HCT116 (cell line): ENCODE data around the gene MUC4. TPM values are rescaled to one million over a fixed set of nuclear protein-coding genes. Genes with fewer than 3 reads are reported as not detected.

Experiments
- ATAC-seq: fragments of 200-7000 bp; cut with Tn5 transposase; 2 replicates; pipeline ENCODE4 v1.9.1; 2020; ENCODE audit warnings: mild to moderate bottlenecking, moderate library complexity
- BruUV-seq: library from RNA; stranded (reverse); fragments of 400-500 nt; replicated peaks from 2 replicates; lab custom pipeline; 2021; lab: Mats Ljungman, UMichigan
- CTCF ChIA-PET: fragments of 300-600 bp; sonication (Branson Sonifier 250); formaldehyde crosslinking; loops from one replicate; lab custom pipeline; 2021; ENCODE audit warnings: antibody characterized with exemption; lab: Charles Lee
- POLR2A ChIA-PET: fragments of 300-600, 350-600 bp; sonication (Branson Sonifier 250); formaldehyde crosslinking; loops from one replicate; lab custom pipeline; 2021; ENCODE audit warnings: antibody characterized with exemption; lab: Charles Lee
- RAD21 ChIA-PET, 2 experiments: fragments of 300-600 bp; sonication (Branson Sonifier 250); formaldehyde crosslinking; loops; one replicate each; lab custom pipeline; 2023; ENCODE audit warnings: low total read pairs in 2 of 2; ENCODE audit not compliant: uncharacterized antibody in 2 of 2, unreplicated experiment in 2 of 2, low non-redundant PET in 1 of 2; lab: Charles Lee
- DNase-seq: peaks from one replicate; pipeline ENCODE4 v3.0.0-alpha.2; 2010; ENCODE audit warnings: low read depth, low spot score
- H2AFZ ChIP-seq: fragments of 200-600 bp; shearing (Covaris generic), sonication (generic); 2 replicates; pipeline ENCODE4 v1.6.1; 2017; ENCODE audit warnings: low read depth, mixed run types, mixed read lengths, antibody characterized with exemption, low read length; ENCODE audit not compliant: poor library complexity, severe bottlenecking
- H3K27ac ChIP-seq: 2 replicates; pipeline ENCODE4 v1.5.1; 2012; ENCODE audit warnings: low read depth, low read length
- H3K27me3 ChIP-seq: fragments of 200-600 bp; sonication (generic); 2 replicates; pipeline ENCODE4 v1.6.1; 2016; ENCODE audit warnings: mixed run types, low read length, mixed read lengths; ENCODE audit not compliant: insufficient read depth
- H3K36me3 ChIP-seq, 2 experiments: fragments of 200-500 bp in 1 of 2; fragments of 200-600 bp in 1 of 2; sonication (Bioruptor generic) in 1 of 2; sonication (generic) in 1 of 2; 2 replicates each; pipeline versions ENCODE4 v1.5.1 to v1.6.1; 2014 to 2016; ENCODE audit warnings: low read length in 2 of 2, inconsistent platforms in 1 of 2, mixed read lengths in 1 of 2, mixed run types in 1 of 2; ENCODE audit not compliant: insufficient read depth in 2 of 2, control insufficient read depth in 1 of 2
- H3K4me1 ChIP-seq, 2 experiments: fragments of 200-600 bp in 1 of 2; sonication (generic) in 1 of 2; 2 replicates each; pipeline versions ENCODE4 v1.5.1 to v1.6.1; 2012 to 2017; ENCODE audit warnings: low read length in 2 of 2, inconsistent platforms in 1 of 2, mild to moderate bottlenecking in 1 of 2, mixed read lengths in 1 of 2, mixed run types in 1 of 2, moderate library complexity in 1 of 2; ENCODE audit not compliant: insufficient read depth in 2 of 2, control insufficient read depth in 1 of 2
- H3K4me2 ChIP-seq: fragments of 200-600 bp; sonication (generic); 2 replicates; pipeline ENCODE4 v1.6.1; 2017; ENCODE audit warnings: mixed run types, low read length, mixed read lengths
- H3K4me3 ChIP-seq, 2 experiments: fragments of 200-600 bp in 1 of 2; sonication (generic) in 1 of 2; replicated peaks in 1 of 2; 2 replicates each; pipeline ENCODE4 v1.5.1; 2011 to 2016; ENCODE audit warnings: low read length in 2 of 2, control low read depth in 1 of 2, low read depth in 1 of 2, mild to moderate bottlenecking in 1 of 2, mixed read lengths in 1 of 2, mixed run types in 1 of 2
- H3K79me2 ChIP-seq: fragments of 200-600 bp; sonication (generic); 2 replicates; pipeline ENCODE4 v1.6.1; 2017; ENCODE audit warnings: mild to moderate bottlenecking, mixed run types, low read length, moderate library complexity, mixed read lengths; ENCODE audit not compliant: insufficient read depth
- H3K9ac ChIP-seq: fragments of 200-600 bp; sonication (generic); 2 replicates; pipeline ENCODE4 v1.6.1; 2016; ENCODE audit warnings: low read length, mixed read lengths
- H3K9me2 ChIP-seq: fragments of 200-600 bp; sonication (generic), shearing (Covaris generic); 2 replicates; pipeline ENCODE4 v1.6.1; 2017; ENCODE audit warnings: mixed run types, mild to moderate bottlenecking, moderate library complexity; ENCODE audit not compliant: insufficient read depth
- H3K9me3 ChIP-seq, 2 experiments: fragments of 200-500 bp in 1 of 2; fragments of 200-600 bp in 1 of 2; sonication (Bioruptor generic) in 1 of 2; sonication (generic) in 1 of 2; 2 replicates each; pipeline ENCODE4 v1.6.1; 2014 to 2017; ENCODE audit warnings: low read length in 2 of 2, mixed read lengths in 2 of 2, inconsistent platforms in 1 of 2, low read depth in 1 of 2, mild to moderate bottlenecking in 1 of 2, mixed run types in 1 of 2, moderate library complexity in 1 of 2; ENCODE audit not compliant: control insufficient read depth in 1 of 2, insufficient read depth in 1 of 2
- H4K20me1 ChIP-seq: fragments of 200-600 bp; sonication (generic), shearing (Covaris generic); 2 replicates; pipeline ENCODE4 v1.6.1; 2017; ENCODE audit warnings: mixed run types, mild to moderate bottlenecking, moderate library complexity; ENCODE audit not compliant: insufficient read depth
- EGR1 ChIP-seq: IDR thresholded peaks from 2 replicates; pipeline ENCODE4 v1.6.1; 2012; ENCODE audit warnings: low read depth
- ELF1 ChIP-seq: IDR thresholded peaks from 2 replicates; pipeline ENCODE4 v1.6.1; 2012; ENCODE audit warnings: low read depth, borderline replicate concordance
- EZH2 ChIP-seq: fragments of 200-600 bp; sonication (generic); IDR thresholded peaks from 2 replicates; pipeline ENCODE4 v1.6.1; 2017; ENCODE audit warnings: antibody characterized with exemption, mixed run types
- EZH2phosphoT487 ChIP-seq: fragments of 200-600 bp; IDR thresholded peaks from 2 replicates; pipeline ENCODE4 v1.6.1; 2018; ENCODE audit warnings: antibody characterized with exemption, borderline replicate concordance
- FOSL1 ChIP-seq: IDR thresholded peaks from 2 replicates; pipeline ENCODE4 v1.6.1; 2012; ENCODE audit warnings: low read depth
- JUND ChIP-seq: IDR thresholded peaks from 2 replicates; pipeline ENCODE4 v1.6.1; 2012
- POLR2AphosphoS5 ChIP-seq: IDR thresholded peaks from 2 replicates; pipeline ENCODE4 v1.6.1; 2011; ENCODE audit warnings: mild to moderate bottlenecking, low read depth, low read length, moderate library complexity
- RAD21 ChIP-seq: IDR thresholded peaks from 2 replicates; pipeline ENCODE4 v1.6.1; 2012; ENCODE audit warnings: low read depth, mild to moderate bottlenecking
- SIN3A ChIP-seq: IDR thresholded peaks from 2 replicates; pipeline ENCODE4 v1.6.1; 2012; ENCODE audit warnings: low read depth
- SP1 ChIP-seq: IDR thresholded peaks from 2 replicates; pipeline ENCODE4 v1.6.1; 2012; ENCODE audit warnings: low read depth
- TCF7L2 ChIP-seq: IDR thresholded peaks from 2 replicates; pipeline ENCODE4 v1.7.0; 2011; ENCODE audit warnings: borderline replicate concordance, inconsistent platforms; ENCODE audit not compliant: insufficient read depth, insufficient read length; ENCODE audit errors: extremely low read depth
- YY1 ChIP-seq: IDR thresholded peaks from 2 replicates; pipeline ENCODE4 v1.6.1; 2011; ENCODE audit warnings: low read length, low read depth, moderate library complexity, mild to moderate bottlenecking; ENCODE audit not compliant: insufficient replicate concordance; ENCODE audit errors: extremely low read depth
- intact Hi-C: fragments of 100-400 bp; cut with micrococcal nuclease; formaldehyde crosslinking; loops from 2 replicates; pipeline ENCODE4 v1.10.0; 2022
- total RNA-seq: library from RNA; stranded (reverse); gene quantifications from one replicate; pipeline ENCODE4 v1.2.1, GENCODE V29; 2021; ENCODE audit not compliant: unreplicated experiment
- TF ChIP-seq, protein P1 (sequence below): IDR thresholded peaks from 2 replicates; pipeline ENCODE4 v1.6.1; 2012; ENCODE audit warnings: low read depth

Gene MUC4
- total RNA-seq, 1 experiment from 2014 or later: 0.64 TPM

DNA sequence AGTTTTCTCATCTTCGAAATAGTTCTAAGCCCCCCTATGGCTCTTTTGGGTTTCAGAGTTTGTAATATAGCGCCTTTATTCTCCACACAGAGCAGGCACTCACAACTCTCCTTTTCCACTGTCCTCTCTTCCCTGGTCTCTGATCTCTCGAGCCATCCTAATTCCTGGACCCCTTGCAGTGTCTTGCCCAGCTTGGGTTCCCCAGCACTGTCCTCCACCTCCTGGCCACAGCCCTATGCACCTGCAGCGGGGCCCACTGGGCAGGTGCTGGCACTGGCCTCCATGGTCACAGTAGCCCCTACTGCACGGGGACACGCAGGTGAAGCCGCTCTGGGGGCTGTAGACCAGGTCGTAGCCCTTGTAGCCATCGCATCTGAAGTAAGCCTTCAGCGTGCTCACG, 63.1 kb downstream of the MUC4 start (continued):
- no peak for TF ChIP-seq FOSL1
- TF ChIP-seq JUND: no peak
- no peak for TF ChIP-seq SIN3A
- TF ChIP-seq RAD21: no peak
- no peak for TF ChIP-seq ELF1
- TF ChIP-seq POLR2AphosphoS5: no peak
- TF ChIP-seq EZH2phosphoT487: no peak
- no peak for TF ChIP-seq EGR1
- no peak for TF ChIP-seq TCF7L2
- no peak for TF ChIP-seq YY1
- TF ChIP-seq, all 23 proteins: peak for 0

DNA sequence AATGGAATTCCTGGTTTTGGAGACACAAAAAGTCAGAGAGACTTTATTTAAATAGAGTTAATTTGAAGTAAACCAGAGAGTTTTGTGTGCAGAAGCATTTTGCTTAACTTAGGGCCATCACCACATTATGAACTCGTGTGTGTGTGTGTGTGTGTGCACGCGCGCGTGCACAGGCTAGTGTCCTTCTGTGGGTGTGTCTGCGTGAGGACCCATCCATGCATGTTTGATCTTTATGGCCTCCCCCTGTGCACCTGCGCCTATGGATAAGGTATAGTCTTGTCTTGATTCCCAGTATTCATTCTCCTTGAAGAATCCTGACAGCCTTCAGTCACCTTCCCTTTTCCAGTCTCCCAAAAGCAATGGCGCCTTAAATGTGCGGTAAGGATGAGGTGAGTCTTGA, 65.0 kb downstream of the MUC4 start:
- Histone ChIP-seq H3K4me3 (no peak overlapping the region), H3K4me1 (peaks cover 7 to 13% of the 10 kb centered on the region in 2 experiments; a peak in 2 of 4 replicates), H3K9ac (no peak overlapping the region), H3K36me3 (no peaks in the 10 kb centered on the region), H3K9me3 (no peaks in the 10 kb centered on the region), H3K9me2 (no peaks in the 10 kb centered on the region), H2AFZ (no peak overlapping the region), H3K27ac (no peak overlapping the region), H4K20me1 (no peaks in the 10 kb centered on the region), H3K4me2 (no peak overlapping the region), H3K79me2 (no peaks in the 10 kb centered on the region), H3K27me3 (no peaks in the 10 kb centered on the region)
- no peak for TF ChIP-seq JUND
- no peak for TF ChIP-seq RAD21
- TF ChIP-seq, protein P1, sequence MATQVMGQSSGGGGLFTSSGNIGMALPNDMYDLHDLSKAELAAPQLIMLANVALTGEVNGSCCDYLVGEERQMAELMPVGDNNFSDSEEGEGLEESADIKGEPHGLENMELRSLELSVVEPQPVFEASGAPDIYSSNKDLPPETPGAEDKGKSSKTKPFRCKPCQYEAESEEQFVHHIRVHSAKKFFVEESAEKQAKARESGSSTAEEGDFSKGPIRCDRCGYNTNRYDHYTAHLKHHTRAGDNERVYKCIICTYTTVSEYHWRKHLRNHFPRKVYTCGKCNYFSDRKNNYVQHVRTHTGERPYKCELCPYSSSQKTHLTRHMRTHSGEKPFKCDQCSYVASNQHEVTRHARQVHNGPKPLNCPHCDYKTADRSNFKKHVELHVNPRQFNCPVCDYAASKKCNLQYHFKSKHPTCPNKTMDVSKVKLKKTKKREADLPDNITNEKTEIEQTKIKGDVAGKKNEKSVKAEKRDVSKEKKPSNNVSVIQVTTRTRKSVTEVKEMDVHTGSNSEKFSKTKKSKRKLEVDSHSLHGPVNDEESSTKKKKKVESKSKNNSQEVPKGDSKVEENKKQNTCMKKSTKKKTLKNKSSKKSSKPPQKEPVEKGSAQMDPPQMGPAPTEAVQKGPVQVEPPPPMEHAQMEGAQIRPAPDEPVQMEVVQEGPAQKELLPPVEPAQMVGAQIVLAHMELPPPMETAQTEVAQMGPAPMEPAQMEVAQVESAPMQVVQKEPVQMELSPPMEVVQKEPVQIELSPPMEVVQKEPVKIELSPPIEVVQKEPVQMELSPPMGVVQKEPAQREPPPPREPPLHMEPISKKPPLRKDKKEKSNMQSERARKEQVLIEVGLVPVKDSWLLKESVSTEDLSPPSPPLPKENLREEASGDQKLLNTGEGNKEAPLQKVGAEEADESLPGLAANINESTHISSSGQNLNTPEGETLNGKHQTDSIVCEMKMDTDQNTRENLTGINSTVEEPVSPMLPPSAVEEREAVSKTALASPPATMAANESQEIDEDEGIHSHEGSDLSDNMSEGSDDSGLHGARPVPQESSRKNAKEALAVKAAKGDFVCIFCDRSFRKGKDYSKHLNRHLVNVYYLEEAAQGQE: no peak
- TF ChIP-seq FOSL1: no peak
- no peak for TF ChIP-seq SP1
- TF ChIP-seq EZH2phosphoT487: no peak
- no peak for TF ChIP-seq EZH2
- intact Hi-C loops: no loop called here
- DNase-seq: no peak
- ChIA-PET CTCF (no interaction called here), RAD21 (no interaction called here), POLR2A (no interaction called here)
- no TSS peak for BruUV-seq
- no peak for ATAC-seq
